Skeletal muscle tissue (tissue), 4 donors: Measurements from ENCODE around the gene GPR35. TPM values are rescaled to one million over a fixed set of nuclear protein-coding genes. Genes with fewer than 3 reads are reported as not detected.

Source experiments
- H3K27ac ChIP-seq: one replicate; pipeline ENCODE4 v1.7.0; 2013; ENCODE audit warnings: mild to moderate bottlenecking, low read depth, low read length, inconsistent platforms
- H3K27me3 ChIP-seq, 3 donors: one replicate each; pipeline ENCODE4 v1.7.0; 2013; ENCODE audit warnings: low read length in 3 of 3; ENCODE audit not compliant: control insufficient read depth in 3 of 3, insufficient read depth in 3 of 3
- H3K36me3 ChIP-seq, 3 donors: one replicate each; pipeline ENCODE4 v1.7.0; 2013; ENCODE audit warnings: low read length in 3 of 3; ENCODE audit not compliant: control insufficient read depth in 3 of 3, insufficient read depth in 3 of 3
- H3K4me1 ChIP-seq, 3 donors: one replicate each; pipeline ENCODE4 v1.7.0; 2013; ENCODE audit warnings: low read length in 3 of 3, mild to moderate bottlenecking in 3 of 3; ENCODE audit not compliant: control insufficient read depth in 3 of 3, insufficient read depth in 3 of 3
- H3K4me3 ChIP-seq, 3 donors: one replicate each; pipeline ENCODE4 v1.7.0; 2013; ENCODE audit warnings: low read length in 3 of 3
- H3K9ac ChIP-seq, 3 donors: one replicate each; pipeline ENCODE4 v1.7.0; 2013; ENCODE audit warnings: low read length in 3 of 3, mild to moderate bottlenecking in 3 of 3, moderate library complexity in 2 of 3, low read depth in 1 of 3
- H3K9me3 ChIP-seq, 3 donors: one replicate each; pipeline ENCODE4 v1.7.0; 2013; ENCODE audit warnings: low read length in 3 of 3; ENCODE audit not compliant: control insufficient read depth in 3 of 3
- total RNA-seq: library from RNA; depleted of rRNA; stranded (reverse); fragments of >200 nt; gene quantifications from one replicate; pipeline ENCODE4 v1.2.3, GENCODE V29; 2014
- donor health status: Osteomylitis.

Gene GPR35
- total RNA-seq, 1 donor from 2014 or later = 1.0 TPM

- Histone ChIP-seq H3K4me1 (peaks cover 3 to 9% (median 6%) of the 10 kb centered on the region in 3 donors), H3K4me3 (no peak overlapping the region), H3K36me3 (peaks cover 9 to 22% (median 17%) of the 10 kb centered on the region in 3 donors), H3K27ac (no peak overlapping the region), H3K9me3 (no peaks in the 10 kb centered on the region), H3K27me3 (no peaks in the 10 kb centered on the region), H3K9ac (no peak overlapping the region)
Observed at GRCh38 chr2:240601831-240602160, 23.5 kb upstream of the GPR35 start.

GRCh38 chr2:240602266-240603050, 22.8 kb upstream of the GPR35 start:
- Histone ChIP-seq H3K27me3 (no peaks in the 10 kb centered on the region), H3K4me1 (peaks cover 3 to 8% (median 6%) of the 10 kb centered on the region in 3 donors), H3K9me3 (no peaks in the 10 kb centered on the region), H3K36me3 (peaks cover 9 to 22% (median 13%) of the 10 kb centered on the region in 3 donors), H3K9ac (no peak overlapping the region), H3K4me3 (no peak overlapping the region), H3K27ac (no peak overlapping the region)

- H3K9me3 ChIP-seq = no peaks in the 10 kb centered on the region
- H3K4me3 ChIP-seq = no peak overlapping the region
- H3K27me3 ChIP-seq = no peaks in the 10 kb centered on the region
- no peak overlapping the region for H3K27ac ChIP-seq
- peaks cover 4 to 15% (median 7%) of the 10 kb centered on the region in 3 donors for H3K36me3 ChIP-seq
- H3K4me1 ChIP-seq = peaks cover 3 to 8% (median 6%) of the 10 kb centered on the region in 3 donors
- no peak overlapping the region for H3K9ac ChIP-seq
Observed at GRCh38 chr2:240603081-240603835, 22.0 kb upstream of the GPR35 start.

- no peak overlapping the region for H3K4me3 ChIP-seq
- no peak overlapping the region for H3K9ac ChIP-seq
Observed at GRCh38 chr2:240603846-240604245, 21.4 kb upstream of the GPR35 start.

GRCh38 chr2:240604291-240604938, 20.9 kb upstream of the GPR35 start:
- H3K9me3 ChIP-seq = no peaks in the 10 kb centered on the region
- H3K4me3 ChIP-seq = peak overlapping the region in 1 of 3 donors; percentile 0
- peak overlapping the region in 1 of 3 donors; percentile 40 for H3K9ac ChIP-seq
- peaks cover under 1 to 7% (median 3%) of the 10 kb centered on the region in 3 donors for H3K36me3 ChIP-seq
- H3K27me3 ChIP-seq = no peaks in the 10 kb centered on the region
- no peak overlapping the region for H3K27ac ChIP-seq
- peaks cover 3 to 8% (median 6%) of the 10 kb centered on the region in 3 donors for H3K4me1 ChIP-seq

More at GRCh38 chr2:240603846-240604245, 21.4 kb upstream of the GPR35 start:
- Histone ChIP-seq H3K27me3 (no peaks in the 10 kb centered on the region), H3K4me1 (peaks cover 3 to 8% (median 6%) of the 10 kb centered on the region in 3 donors), H3K27ac (no peak overlapping the region), H3K9me3 (no peaks in the 10 kb centered on the region), H3K36me3 (peaks cover 2 to 10% (median 6%) of the 10 kb centered on the region in 3 donors)

- no peak overlapping the region for H3K27ac ChIP-seq
- H3K9ac ChIP-seq = no peak overlapping the region
- no peaks in the 10 kb centered on the region for H3K27me3 ChIP-seq
- H3K9me3 ChIP-seq = no peaks in the 10 kb centered on the region
- no peak overlapping the region for H3K4me3 ChIP-seq
- H3K36me3 ChIP-seq = no peaks in the 10 kb centered on the region
- peaks cover 3 to 8% (median 6%) of the 10 kb centered on the region in 3 donors for H3K4me1 ChIP-seq
Observed at GRCh38 chr2:240604939-240605716, 20.2 kb upstream of the GPR35 start.

GRCh38 chr2:240605867-240606743, 19.2 kb upstream of the GPR35 start:
- H3K4me1 ChIP-seq = peaks cover 3 to 8% (median 6%) of the 10 kb centered on the region in 3 donors
- H3K9me3 ChIP-seq = no peaks in the 10 kb centered on the region
- H3K9ac ChIP-seq = no peak overlapping the region
- H3K27me3 ChIP-seq = no peaks in the 10 kb centered on the region
- no peak overlapping the region for H3K4me3 ChIP-seq
- H3K27ac ChIP-seq = no peak overlapping the region
- H3K36me3 ChIP-seq = no peaks in the 10 kb centered on the region

- Histone ChIP-seq H3K27ac (no peak overlapping the region), H3K9ac (no peak overlapping the region), H3K9me3 (no peaks in the 10 kb centered on the region), H3K4me1 (peaks cover 11 to 12% (median 12%) of the 10 kb centered on the region in 3 donors), H3K36me3 (no peaks in the 10 kb centered on the region), H3K4me3 (no peak overlapping the region), H3K27me3 (no peaks in the 10 kb centered on the region)
Observed at GRCh38 chr2:240611601-240612210, 13.6 kb upstream of the GPR35 start.
